Neutrophil (primary cell): Measurements from ENCODE around the gene JOSD1.
A peak's percentile ranks its signal among the peaks of the same experiment; 100 is the strongest.

Experiments used
- H3K27ac ChIP-seq: fragments of 200-600 bp; sonication (generic); 2 replicates; pipeline ENCODE4 v1.5.1; 2016; ENCODE audit warnings: mild to moderate bottlenecking, moderate library complexity
- H3K27me3 ChIP-seq: fragments of 200-600 bp; sonication (generic); 2 replicates; pipeline ENCODE4 v1.6.0; 2016; ENCODE audit warnings: mild to moderate bottlenecking
- H3K36me3 ChIP-seq: fragments of 200-600 bp; sonication (generic); 2 replicates; pipeline ENCODE4 v1.5.1; 2017
- H3K4me1 ChIP-seq, 2 experiments: fragments of 200-600 bp in 1 of 2; sonication (generic) in 1 of 2; 1 replicate in 1 of 2; 2 replicates in 1 of 2; pipeline versions ENCODE4 v1.5.1 to v1.6.1; 2013 to 2016; ENCODE audit warnings: low read depth in 1 of 2, low read length in 1 of 2, mild to moderate bottlenecking in 1 of 2, moderate library complexity in 1 of 2; ENCODE audit not compliant: control insufficient read depth in 1 of 2, insufficient read depth in 1 of 2
- H3K4me3 ChIP-seq, 2 experiments: fragments of 200-600 bp in 1 of 2; sonication (generic) in 1 of 2; 1 replicate in 1 of 2; 2 replicates in 1 of 2; pipeline ENCODE4 v1.5.1; 2013 to 2016; ENCODE audit warnings: low read depth in 1 of 2, low read length in 1 of 2, mild to moderate bottlenecking in 1 of 2, moderate library complexity in 1 of 2
- H3K9me3 ChIP-seq: fragments of 200-600 bp; sonication (generic); 2 replicates; pipeline ENCODE4 v1.5.1; 2016
- TF ChIP-seq, protein P1 (sequence below): fragments of 200-600 bp; sonication (generic); IDR thresholded peaks from 2 replicates; pipeline ENCODE4 v1.5.1; 2016; ENCODE audit warnings: antibody characterized with exemption

Gene JOSD1

GRCh38 chr22:38706101-38706900, 5.6 kb upstream of the JOSD1 start:
- no peaks in the 10 kb centered on the region for H3K9me3 ChIP-seq
- H3K4me3 ChIP-seq = peak overlapping the region; percentile 92 to 96
- TF ChIP-seq, protein P1, sequence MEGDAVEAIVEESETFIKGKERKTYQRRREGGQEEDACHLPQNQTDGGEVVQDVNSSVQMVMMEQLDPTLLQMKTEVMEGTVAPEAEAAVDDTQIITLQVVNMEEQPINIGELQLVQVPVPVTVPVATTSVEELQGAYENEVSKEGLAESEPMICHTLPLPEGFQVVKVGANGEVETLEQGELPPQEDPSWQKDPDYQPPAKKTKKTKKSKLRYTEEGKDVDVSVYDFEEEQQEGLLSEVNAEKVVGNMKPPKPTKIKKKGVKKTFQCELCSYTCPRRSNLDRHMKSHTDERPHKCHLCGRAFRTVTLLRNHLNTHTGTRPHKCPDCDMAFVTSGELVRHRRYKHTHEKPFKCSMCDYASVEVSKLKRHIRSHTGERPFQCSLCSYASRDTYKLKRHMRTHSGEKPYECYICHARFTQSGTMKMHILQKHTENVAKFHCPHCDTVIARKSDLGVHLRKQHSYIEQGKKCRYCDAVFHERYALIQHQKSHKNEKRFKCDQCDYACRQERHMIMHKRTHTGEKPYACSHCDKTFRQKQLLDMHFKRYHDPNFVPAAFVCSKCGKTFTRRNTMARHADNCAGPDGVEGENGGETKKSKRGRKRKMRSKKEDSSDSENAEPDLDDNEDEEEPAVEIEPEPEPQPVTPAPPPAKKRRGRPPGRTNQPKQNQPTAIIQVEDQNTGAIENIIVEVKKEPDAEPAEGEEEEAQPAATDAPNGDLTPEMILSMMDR = no peak
- H3K27me3 ChIP-seq = no peaks in the 10 kb centered on the region
- H3K4me1 ChIP-seq = peaks cover 63 to 64% of the 10 kb centered on the region in 2 experiments
- peaks cover 19% of the 10 kb centered on the region for H3K36me3 ChIP-seq
- peak overlapping the region; percentile 97 for H3K27ac ChIP-seq

DNA sequence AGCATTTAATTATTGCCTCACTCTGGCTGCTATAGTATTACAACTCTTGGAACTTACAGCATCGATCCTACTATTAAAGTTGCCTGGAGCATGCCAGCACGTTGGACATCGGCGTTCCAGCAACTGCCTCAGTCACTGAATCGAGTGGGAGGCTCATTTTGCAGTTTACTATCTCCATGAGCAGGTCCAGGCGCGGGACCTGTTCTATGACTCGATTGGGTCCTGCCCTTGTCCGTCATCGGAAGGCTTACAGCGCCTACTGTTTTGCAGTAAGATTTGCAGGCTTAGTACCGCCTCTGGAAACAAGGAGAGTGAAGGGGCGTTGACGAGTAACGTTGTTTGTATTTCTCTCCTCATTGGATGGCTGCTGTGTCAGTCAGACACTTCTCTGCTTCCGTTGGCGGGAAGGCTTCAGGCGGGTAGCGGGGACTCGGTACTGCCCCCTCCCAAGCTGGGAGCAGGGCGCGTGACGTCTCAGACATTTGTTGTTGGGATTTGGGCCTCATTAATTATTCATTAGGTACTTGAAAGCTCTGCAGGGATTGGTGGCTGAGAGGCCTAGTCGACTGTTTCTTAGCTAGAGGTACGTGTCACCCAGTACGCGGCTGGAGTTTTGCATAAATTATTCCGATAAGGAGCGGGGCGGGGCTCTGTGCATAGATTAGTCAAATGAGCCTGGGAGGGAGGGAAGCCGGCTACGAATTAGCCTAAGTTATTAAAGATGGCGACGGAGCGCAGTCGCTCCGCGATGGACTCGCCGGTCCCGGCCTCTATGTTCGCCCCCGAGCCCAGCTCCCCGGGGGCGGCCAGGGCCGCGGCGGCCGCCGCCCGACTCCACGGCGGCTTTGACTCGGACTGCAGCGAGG, 4.7 kb upstream of the JOSD1 start, which contains the start of gene GTPBP1:
TSS of gene GTPBP1 (plus strand) at position 710 of the 866 bp plus-strand sequence. CDS start at position 722, 12 bp downstream.
- Histone ChIP-seq H3K27ac (peak within 1 kb of the TSS; percentile 97), H3K27me3 (no peaks in the 10 kb centered on the region), H3K36me3 (peaks cover 11% of the 10 kb centered on the region), H3K4me1 (peaks cover 58% of the 10 kb centered on the region in 2 experiments), H3K9me3 (no peaks in the 10 kb centered on the region), H3K4me3 (peak within 1 kb of the TSS; percentile 92 to 96)
- TF ChIP-seq, protein P1 = peak; percentile 63

DNA sequence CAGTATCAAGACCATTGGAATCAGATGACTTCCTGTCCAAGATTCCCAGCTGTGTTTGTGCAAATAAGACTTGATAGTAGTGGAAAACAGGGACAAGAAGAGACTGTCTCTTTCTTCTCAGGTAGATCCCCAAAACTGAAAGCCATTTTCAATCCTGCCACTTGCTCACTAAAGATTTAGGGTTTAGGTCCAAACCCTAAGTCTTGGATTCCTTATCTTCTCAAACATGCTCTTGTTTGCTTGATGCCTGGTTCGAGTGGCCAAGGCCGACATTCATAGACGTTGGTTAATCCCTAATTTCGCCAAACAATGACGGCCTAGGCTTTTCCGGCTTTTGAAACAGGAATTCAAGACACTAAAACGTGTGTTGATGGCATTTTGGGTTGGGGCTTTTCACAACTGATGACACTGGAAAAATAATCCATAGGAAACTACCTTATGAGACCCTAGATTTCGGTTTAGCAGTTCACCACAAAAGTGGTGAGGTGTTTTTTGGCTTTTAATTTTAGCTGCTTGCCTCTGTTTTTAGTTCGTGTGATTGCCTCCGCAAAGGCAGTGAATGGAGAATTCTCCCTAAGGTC, 4.0 kb upstream of the JOSD1 start:
- Histone ChIP-seq H3K9me3 (no peaks in the 10 kb centered on the region), H3K4me3 (peak overlapping the region; percentile 42 to 92), H3K36me3 (peaks cover 4% of the 10 kb centered on the region), H3K27me3 (no peaks in the 10 kb centered on the region), H3K4me1 (peaks cover 56 to 58% of the 10 kb centered on the region in 2 experiments), H3K27ac (peak overlapping the region; percentile 97)
- TF ChIP-seq, protein P1 = no peak

GRCh38 chr22:38700270-38700788, 414 bp downstream of the JOSD1 start:
- Histone ChIP-seq H3K27ac (peak overlapping the region; percentile 98), H3K27me3 (no peaks in the 10 kb centered on the region), H3K36me3 (no peaks in the 10 kb centered on the region), H3K4me3 (peak overlapping the region; percentile 77 to 83), H3K4me1 (peaks cover 42 to 45% of the 10 kb centered on the region in 2 experiments), H3K9me3 (no peaks in the 10 kb centered on the region)
- TF ChIP-seq, protein P1 = no peak

DNA sequence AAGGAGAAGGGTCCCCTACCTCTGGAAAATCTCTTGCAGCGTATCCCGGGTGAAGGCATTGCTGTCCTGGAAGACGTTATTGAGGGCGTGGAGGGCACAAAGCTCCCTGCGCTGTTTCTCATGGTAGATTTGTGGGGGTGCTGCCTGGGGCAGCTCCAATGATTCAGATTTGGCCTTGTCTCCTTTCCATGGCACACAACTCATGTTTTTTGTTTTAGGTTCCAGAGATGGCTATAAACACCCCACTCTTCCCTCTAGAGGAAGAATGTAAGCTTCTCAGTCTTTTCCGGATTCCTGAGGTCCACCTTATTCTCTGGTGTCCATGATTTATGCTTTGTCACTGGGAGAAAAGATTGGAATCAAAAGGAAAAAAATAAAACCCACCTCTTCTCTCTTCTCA, 959 bp downstream of the JOSD1 start:
- Histone ChIP-seq H3K27ac (peak overlapping the region; percentile 98), H3K9me3 (no peaks in the 10 kb centered on the region), H3K4me1 (peaks cover 36 to 41% of the 10 kb centered on the region in 2 experiments), H3K4me3 (peak overlapping the region; percentile 77 to 83), H3K27me3 (no peaks in the 10 kb centered on the region), H3K36me3 (no peaks in the 10 kb centered on the region)
- TF ChIP-seq, protein P1 = no peak
